Measurements from ENCODE around the gene RAP1GAP.

- no peak for TF ChIP-seq CTCF (conservative IDR thresholded peaks at IDR 0.05; ENCODE audit: low read length)
- no peak for TF ChIP-seq EZH2phosphoT487 (IDR thresholded peaks at IDR 0.05; ENCODE audit: borderline replicate concordance, low read depth, low read length)
Measured at GRCh38 chr1:21634806-21635535, 34.2 kb downstream of the RAP1GAP start.
